ENCODE measurements around the gene ZBTB8A.

- TF ChIP-seq CTCF (IDR thresholded peaks at IDR 0.05 in 2 of 3, conservative IDR thresholded peaks at IDR 0.05 in 1 of 3; ENCODE audit: control insufficient read depth in 2 of 3, extremely low read depth in 1 of 3, insufficient read depth in 1 of 3, low read depth in 3 of 3, low read length in 3 of 3) (no peak), NR2C2 (IDR thresholded peaks at IDR 0.05; ENCODE audit: borderline replicate concordance, control insufficient read depth, insufficient read length, low read depth) (no peak), ZNF207 (IDR thresholded peaks at IDR 0.05; ENCODE audit: borderline replicate concordance) (no peak), POLR2AphosphoS5 (IDR thresholded peaks at IDR 0.05; ENCODE audit: low read length) (no peak), HDGF (IDR thresholded peaks at IDR 0.05) (peak; percentile 15; the same call in 1 of the 2 replicates)
Measured at GRCh38 chr1:32627596-32628162, 88.5 kb downstream of the ZBTB8A start.
